ENCODE results near the gene TRPV6.

The TRPV6 gene

DNA sequence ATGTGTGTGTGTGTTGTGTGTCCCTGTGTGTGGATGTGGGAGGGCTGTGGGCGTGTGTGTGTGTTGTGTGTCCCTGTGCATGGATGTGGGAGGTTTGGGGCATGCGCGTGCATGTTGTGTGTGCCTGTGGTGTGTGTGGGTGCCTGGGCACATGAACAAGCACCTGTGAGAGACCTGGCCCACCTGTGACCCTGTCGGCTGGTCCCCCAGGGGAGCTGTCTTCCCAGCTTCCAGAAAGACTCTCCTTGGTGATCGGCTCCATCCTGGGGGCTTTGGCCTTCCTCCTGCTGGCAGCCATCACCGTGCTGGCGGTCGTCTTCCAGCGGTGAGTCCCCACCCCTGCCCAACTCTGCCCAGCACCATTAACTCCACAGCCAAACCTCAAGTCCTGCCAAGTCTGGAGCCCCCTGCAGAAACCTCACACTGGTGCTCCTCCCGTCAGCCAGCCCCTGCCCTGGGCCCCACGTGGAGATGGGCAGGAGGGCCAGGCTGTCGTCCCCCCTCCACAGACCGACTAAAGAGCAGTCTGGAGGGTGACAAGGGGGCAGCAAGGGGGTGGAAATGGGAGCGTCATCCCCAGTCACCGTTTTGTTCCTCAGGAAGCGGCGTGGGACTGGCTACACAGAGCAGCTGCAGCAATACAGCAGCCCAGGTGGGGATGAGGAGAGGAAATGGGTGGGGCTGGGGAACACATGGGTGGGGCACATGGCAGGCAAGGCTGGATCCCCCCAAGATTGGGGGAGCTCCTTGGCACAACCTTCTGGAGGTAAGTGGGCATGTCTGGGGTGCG, 18.0 kb downstream of the TRPV6 start:
- DNase-seq: no peak

DNA sequence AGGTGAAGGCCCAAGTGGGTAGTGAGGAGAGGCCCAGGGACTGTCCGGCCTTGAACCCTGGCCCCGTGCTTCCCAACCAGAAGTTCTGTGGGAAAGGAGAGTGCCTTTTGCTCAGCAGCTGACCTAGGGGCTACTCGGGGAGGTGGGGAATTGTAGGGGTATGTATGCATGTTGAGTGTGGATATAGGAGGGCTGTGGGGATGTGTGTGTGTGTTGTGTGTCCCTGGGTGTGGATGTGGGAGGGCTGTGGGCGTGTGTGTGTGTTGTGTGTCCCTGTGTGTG, 18.5 kb downstream of the TRPV6 start:
- no peak for DNase-seq

DNA sequence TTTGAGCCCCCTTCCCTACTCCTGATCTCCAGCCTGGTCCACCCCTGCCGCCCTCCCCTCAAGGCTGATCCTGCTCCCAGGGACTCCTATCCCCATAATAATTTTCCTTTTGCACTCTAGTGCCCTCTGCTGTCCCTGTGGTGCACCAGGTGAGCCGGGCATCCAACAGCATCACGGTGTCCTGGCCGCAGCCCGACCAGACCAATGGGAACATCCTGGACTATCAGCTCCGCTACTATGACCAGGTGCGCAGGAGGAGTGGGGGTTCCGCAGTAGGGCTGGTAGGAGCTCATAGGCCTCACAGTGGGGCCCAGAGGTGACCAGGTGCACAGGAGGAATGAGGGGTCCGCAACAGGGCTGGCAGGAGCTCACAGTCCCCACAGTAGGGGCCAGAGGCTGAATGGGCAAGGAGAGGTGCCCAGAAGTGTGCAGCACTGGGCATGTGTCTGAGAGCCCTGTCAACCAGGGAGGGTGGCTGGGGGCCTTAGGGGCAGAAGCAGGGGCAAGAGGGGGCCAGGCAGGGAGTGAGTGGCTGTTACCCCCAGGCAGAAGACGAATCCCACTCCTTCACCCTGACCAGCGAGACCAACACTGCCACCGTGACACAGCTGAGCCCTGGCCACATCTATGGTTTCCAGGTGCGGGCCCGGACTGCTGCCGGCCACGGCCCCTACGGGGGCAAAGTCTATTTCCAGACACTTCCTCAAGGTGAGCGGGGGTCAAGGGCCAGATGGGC, 19.0 kb downstream of the TRPV6 start:
- peak; percentile 13 for DNase-seq

DNA sequence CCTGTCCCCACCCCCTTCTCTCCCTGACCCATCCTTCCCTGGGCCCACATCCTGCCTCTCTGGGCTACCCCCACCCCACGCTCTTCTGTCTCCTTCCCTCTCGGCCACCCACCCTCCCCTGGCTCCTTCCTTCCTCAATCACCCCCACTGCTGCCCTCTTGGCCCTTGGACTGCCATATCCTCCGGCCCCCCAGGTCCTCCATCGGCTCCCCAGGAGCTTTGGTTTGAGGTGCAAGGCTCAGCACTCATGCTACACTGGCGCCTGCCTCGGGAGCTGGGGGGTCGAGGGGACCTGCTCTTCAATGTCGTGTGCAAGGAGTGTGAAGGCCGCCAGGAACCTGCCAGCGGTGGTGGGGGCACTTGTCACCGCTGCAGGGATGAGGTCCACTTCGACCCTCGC, 19.8 kb downstream of the TRPV6 start:
- DNase-seq: no peak

DNA sequence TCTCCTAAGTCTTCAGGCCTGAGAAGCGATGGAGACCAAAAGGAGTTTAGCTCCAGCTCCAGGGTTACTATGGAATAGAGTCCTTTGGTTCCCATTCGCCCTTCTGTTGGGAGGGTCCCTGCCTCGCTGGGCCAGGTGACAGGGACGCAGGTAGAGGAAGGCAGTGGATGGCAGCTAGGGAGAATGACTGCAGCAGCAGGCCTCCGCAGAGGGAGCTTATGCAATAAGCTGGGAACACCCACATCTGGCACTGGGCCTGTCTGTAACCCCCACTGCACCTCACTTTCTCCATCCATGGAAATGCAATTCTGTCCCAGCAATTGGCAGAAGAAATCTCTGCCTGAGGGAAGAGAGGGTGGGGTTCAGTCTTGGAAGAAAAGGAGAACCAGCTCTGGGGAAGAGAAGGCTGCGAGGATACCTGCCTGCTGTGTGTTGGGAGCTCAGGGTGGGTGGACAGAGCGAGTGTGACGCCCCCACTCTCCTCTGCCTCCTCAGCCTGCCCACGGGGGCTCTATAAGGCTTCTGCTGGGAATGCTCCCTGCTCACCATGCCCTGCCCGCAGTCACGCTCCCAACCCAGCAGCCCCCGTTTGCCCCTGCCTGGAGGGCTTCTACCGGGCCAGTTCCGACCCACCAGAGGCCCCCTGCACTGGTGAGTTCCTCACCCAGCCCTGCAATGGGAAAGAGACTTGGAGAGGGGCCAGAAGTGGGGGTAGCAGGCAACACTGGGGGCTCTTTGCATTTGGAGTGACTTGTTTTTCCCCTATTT, 20.4 kb downstream of the TRPV6 start:
- DNase-seq: no peak

DNA sequence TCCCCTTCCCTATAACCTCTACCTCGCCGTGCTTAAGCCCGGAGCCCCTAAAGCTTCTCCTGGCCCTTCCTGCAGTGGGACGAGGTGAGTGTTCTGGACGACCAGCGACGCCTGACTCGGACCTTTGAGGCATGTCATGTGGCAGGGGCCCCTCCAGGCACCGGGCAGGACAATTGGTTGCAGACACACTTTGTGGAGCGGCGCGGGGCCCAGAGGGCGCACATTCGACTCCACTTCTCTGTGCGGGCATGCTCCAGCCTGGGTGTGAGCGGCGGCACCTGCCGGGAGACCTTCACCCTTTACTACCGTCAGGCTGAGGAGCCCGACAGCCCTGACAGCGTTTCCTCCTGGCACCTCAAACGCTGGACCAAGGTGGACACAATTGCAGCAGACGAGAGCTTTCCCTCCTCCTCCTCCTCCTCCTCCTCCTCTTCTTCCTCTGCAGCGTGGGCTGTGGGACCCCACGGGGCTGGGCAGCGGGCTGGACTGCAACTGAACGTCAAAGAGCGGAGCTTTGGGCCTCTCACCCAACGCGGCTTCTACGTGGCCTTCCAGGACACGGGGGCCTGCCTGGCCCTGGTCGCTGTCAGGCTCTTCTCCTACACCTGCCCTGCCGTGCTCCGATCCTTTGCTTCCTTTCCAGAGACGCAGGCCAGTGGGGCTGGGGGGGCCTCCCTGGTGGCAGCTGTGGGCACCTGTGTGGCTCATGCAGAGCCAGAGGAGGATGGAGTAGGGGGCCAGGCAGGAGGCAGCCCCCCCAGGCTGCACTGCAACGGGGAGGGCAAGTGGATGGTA, 21.5 kb downstream of the TRPV6 start:
- DNase-seq: no peak

DNA sequence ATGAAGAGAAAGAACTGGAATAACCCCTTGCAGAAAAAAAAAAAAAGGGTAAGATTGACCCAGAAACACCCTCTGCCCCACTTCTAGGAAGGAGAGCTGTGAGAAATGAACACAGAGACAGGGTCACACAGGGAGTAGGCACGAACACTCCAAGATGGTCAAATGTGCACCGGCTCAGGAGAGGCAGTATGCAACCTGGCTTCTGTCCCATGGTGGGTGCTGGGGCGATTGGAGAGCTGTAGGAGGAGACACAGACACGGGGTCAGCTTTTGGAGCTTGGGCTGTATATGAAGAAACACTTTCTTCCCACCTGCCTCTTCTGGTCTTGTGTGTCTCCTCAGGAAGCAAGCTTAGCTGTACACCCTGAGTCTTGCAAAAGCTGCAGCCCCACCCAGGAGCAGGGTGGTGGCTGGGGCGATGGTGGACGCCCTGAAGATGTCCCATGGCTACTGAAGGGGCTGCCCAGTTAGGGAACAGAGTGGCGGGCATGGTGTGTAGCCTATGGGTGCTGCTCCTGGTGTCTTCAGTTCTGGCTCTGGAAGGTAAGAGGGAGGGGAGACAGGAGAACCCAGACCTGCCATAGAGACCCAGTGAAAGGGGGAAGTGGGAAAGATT, 22.7 kb downstream of the TRPV6 start:
- DNase-seq: no peak

DNA sequence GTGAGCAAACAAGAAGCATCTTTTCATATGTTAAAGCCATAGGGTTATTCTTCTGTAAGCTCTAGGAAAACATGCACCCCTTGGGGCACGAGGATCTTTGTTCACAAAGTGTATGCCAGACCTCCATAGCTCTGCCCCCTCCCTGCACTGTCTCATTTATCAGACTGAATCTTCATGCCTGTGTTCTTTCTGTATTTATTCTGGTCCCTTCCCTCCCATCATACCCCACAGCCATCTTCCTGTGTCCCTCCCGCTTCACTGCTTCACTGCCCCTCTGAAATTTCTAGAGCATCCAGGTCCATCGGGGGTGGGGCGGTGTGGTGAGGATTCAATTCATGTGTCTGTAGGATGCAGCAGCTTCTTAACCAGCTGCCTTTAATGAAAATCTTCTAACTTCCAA, 23.2 kb downstream of the TRPV6 start:
- DNase-seq: no peak

DNA sequence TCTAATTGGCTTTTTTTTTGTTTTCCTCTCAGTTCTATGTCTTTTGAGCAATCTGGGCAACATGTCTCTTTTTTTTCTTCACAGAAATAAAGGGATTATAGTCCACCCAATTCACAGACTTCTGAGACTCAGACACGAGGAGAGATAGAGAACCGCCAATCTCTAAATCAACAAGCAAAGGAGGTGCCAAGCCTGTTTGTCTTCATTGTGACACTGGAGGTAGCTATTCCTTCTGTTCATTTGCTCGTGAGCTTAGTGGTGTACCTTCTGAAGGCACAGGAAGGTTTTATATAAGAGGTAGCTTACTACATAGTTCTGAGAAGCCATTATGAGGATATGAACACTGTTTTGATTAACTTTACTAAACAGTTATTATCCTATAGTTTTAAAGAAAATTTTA, 24.6 kb downstream of the TRPV6 start:
- DNase-seq: no peak

DNA sequence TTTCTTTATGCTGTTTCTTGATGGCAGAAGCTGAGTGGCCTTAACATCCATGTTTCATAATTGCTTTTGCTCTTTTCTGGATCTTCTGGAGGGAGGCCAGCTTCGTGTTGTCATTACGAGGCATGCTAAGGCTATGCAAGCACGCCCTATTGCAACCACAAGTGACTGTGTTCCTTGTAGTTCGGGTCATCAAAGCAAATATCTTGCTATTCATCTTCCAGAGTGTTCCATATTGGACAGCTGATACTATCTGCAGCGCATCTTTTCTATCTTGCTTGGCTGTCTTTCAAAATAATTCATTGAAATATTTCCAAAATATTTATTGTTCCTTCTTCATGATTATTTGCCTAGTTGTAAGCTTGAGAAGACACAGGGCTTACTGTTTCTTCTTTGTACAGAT, 25.7 kb downstream of the TRPV6 start:
- peak; percentile 39 for DNase-seq

DNA sequence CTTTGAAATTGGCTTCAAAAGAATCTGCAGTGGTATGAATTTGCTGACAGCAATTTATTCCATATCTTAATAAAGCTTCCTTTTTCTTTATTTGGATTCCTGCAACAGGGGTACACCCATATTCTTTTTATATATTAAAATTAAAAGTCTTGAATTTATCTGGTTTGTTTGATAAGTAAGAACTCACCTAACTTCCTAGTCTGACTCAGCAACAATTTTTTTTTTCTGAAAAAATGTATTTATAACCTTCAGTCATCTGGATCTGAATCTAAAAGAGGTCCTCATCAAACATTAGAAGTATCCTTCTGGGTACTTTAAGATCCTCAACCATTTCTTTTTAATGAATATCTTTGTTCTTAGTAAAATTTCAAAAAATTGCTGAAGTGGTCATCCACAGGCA, 26.1 kb downstream of the TRPV6 start:
- no peak for DNase-seq

DNA sequence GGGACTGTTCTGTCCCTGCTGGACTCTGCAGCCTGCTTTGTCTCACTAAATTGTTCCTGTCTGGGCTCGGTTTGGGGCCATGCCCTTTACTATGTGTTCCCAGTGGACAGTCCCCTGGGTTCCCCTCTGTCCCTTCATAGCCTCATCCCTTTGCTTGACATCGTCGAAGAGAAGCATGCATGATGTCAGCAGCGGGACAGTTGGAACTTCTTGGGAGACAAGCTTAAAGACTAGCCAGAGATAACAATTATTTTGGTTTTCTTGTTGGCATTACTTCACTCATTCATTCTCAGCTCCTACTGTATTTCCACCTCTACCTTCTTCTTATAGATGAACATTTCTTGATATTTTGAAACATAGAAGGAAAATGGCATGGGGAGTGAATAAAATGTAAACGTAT, 27.9 kb downstream of the TRPV6 start:
- DNase-seq: no peak

DNA sequence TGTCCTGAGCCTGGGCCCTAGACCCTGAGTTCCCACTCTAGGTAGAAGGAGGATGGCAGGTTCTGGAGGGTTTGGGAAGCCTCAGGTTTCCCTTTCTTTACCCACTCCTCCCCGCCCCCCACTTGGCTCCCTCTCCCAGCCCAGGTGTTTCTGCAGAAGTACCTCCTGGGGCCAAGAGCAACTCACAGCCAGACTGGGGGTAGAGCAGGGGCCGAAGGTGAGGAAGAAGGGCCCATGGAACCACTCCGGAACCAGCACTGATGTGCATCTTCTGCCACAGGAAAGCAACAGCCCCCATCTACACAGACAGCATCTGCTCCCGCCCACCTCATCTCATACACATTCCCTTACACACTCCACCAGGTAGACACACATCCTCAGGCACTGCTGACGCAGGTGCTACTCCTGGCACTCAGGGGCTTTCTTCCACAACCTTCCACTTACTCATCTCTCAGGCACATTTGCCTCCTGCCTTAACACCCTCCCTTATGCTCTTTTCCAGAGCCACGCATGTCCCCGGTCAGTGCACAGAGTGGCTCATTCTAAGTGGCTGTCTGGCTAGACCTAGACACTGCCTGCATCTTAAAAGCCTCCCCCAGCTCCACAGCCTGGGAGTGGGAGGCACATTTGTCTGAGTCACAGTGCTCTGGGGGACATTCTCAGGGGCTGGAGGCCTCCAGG, 28.8 kb downstream of the TRPV6 start:
- no peak for DNase-seq

DNA sequence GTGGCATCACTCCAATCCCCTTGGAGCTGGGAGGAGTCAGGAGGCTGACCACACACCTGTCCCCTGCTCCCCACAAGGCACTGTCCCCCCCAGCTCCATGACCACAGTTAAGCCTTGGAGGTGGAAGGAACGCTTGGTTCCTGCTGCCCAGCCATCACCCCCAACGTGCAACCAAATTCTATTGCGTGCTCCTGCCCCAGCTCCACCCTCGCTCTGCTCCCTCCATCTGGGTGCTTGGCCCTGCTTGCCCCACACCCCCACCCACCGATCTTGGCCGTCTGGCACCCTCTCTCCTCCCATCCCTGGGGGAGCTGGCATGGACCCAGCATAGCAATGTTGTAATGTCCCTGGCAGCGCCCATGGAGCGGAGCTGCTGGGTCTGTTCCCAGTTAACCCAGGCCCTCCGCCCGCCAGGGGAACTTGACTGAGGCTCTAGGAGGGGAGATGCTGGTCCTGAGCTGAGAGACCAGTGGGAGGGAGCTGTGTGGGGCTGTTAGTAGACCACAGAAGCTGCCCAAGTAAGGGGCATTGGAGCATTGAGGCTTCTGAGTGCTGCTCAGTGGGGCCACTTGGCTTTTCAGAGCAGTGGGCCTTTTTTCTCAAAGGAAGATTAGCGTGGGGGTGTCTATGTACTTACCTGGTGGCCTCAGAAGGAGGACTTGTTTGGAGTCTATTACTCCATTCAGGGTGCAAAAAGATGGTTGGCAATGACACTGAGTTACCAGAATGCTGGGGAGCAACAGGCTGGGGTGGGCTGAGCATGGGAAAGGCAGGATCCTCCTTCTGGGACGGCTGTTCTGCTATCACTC, 29.6 kb downstream of the TRPV6 start:
- peak; percentile 8 for DNase-seq

DNA sequence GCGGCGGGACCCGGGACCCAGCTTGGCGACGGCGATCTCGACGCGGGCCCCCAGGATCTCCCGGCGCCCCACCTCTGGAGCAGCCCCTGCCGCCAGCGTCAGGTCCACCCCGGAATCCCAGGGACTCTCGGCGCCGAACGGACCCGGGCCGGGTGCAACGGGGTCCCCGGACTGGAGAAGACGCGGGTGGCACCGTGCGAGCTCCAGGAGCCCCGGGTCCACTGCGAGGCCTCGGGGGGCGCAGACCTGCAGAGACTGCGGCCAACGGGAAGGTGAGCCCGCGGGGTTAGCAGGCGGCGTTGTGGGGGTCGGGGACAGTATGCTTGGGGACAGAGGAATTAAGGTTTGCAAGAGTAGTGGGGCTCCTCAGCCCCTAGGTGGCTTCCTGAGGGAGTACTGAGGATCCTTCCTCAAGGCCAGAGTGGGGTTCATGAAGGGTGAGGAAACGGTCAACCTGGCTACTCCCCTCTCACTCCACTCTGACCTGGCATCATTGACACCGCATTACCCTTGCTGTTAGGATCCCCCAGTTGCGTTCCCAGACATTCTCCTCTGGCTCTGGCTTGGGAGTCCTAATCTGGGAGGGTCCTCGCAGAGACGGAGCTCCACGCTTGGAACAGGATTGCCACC, 30.3 kb downstream of the TRPV6 start:
- no peak for DNase-seq

DNA sequence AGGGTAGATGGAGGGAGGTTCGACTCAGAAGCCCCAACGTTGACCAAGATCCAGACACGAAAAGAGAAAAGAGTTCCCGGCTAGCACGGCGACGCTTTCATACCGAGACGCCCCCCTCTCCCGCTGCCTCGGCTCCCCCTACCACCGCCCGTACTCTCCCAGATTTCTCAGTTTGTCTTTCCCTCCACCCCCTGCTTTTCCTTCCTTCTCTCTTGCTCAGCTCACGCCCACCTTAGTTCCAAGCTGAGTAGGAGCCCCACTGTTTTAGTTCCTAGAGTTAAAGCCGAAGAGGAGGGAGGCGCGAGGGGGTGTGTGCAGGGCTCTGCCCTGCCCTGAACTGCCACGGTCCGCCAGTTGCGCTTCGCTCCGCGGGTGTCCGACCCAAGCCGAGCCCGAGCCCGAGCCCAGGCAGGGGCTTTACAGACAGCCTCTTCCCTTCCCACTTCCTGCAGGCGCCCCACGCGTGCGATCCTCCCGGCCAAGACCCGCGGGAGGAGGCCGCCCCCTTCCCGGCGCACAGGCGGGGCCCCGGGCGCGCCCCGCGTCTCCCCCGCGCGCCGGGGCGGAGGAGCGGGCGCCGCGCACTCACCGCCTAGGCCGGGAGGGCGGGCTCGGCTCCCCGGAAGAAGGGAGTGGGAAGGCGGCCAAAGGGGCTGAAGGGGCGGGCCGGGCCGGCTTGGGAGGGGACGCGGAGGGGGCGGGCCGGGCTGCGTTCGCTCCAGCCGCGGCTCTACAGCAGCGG, 31.0 kb downstream of the TRPV6 start, which contains the start of gene EPHB6:
TSS of gene EPHB6 (plus strand) at position 705 of the 742 bp plus-strand sequence. CDS start 8,152 bp downstream, outside the sequence.
- DNase-seq: peak; percentile 62

DNA sequence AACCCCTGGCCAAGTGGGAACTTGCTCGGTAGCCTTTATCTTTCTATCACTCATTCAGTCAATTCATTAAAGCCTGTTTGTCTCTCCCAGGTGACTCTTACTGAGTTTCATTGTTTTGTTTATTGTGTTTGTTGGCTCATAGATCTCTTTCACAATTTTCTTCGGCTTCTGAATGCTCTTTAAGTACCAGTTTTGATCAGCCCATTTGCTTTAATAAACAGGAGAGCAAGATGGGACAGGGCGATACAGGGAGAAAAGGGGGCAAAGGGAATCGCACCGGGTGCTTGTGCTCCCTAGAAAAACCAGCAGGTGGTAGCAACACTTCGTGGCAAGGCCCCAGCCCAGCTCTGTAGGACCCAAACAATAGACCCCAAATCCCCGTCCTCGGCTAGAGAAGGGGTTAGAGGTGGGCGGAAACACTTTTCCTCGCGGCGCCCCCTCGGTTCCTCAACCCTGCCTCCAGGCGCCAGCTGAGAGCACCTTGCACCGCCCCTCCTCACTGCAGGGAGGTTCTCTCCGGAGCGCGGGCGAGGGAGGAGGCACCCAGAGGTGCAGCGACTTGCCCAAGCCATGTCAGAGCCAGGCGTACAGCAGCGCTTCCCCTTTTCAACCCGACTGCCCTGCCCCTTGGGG, 31.7 kb downstream of the TRPV6 start:
- DNase-seq: peak; percentile 52

DNA sequence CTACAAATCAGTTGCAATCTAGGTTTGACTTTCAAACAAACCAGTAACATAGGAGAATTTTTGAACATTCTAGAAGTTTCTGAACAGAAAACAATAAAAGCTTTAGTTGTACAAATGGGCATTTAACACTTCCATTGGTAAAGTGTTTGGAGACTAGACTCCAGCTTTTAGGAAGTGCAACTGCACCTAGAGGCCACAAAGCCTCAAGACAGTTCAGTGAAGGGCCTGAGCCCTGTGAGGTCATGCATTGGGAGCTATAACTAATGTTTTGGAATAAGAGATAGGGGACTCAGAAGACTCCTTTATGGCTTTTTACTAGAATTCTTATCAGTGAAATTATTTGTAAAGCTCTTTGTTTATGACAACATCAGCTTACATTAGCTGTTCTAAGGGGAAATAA, 33.6 kb downstream of the TRPV6 start:
- no peak for DNase-seq

DNA sequence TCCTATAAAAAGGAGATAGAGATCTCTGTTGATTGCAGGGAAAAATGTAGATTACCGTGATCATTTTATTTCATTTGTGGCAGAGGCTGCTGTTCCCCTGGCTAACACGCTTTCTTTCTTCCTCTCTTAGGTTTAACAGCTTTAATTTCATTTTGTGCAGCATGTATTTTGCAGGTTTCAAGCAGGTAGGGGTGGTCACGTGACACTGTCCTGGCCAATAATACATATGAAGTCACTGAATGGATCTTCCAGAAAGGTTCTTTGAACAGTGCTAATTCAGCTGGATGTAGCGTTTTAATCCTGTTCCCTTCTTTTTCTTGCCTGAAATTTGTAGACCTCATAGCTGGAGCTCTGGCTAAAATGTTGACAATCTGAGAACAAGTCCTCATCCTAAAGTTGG, 34.3 kb downstream of the TRPV6 start:
- DNase-seq: no peak

Measured in EL (cell line).